K562 treated with DMSO at 1 percent for 24 hours (cell line): ENCODE results near the gene SLC9A7. TPM values are rescaled to one million over a fixed set of nuclear protein-coding genes. Genes with fewer than 3 reads are reported as not detected.

Experiments used
- total RNA-seq: library from RNA; unstranded; fragments of 300-600 nt; gene quantifications from 2 replicates; pipeline ENCODE4 v1.2.3, GENCODE V29; 2022; ENCODE audit warnings: low read depth; ENCODE audit not compliant: insufficient read depth

Gene SLC9A7
- total RNA-seq, result 0.08 TPM in 1 of 2 replicates, not detected in the other

DNA sequence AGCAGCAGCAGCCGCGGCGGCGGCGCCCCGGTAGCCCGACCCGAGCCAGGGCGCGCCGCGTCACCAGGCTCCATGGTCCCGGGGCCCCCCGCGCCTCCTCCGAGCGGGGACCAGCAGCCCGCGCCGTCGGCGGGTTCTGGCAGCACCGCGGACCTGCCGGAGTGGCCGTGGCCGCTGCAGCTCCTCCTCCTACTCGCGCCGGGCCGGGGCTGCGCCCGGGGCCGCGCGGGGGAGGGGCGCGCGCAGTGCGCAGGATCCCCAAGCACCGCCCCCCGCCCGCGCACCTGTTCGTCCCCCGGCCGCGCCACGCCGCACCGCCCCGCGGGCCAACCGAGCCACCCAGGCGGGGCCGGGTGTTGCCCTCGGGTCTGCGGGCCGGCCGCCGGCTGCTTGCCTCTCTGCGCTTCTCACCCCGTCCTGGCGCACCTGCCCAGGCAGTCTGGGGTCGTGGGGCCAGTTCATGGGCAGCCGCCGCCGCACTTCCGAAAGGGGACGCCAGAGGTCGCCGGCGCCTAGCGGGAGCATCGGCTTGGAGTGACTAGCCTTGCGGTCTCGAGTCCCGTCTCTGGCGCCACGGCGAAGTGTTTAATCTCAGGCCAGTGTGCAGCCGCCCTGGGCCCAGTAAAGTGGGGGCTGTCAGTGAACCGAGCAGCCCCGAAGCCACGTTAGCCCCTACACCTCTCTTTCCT, at the start of gene SLC9A7:
Gene SLC9A7 (minus strand): TSS at position 163 of the 689 bp plus-strand sequence. CDS start 89 bp downstream, at position 74.

DNA sequence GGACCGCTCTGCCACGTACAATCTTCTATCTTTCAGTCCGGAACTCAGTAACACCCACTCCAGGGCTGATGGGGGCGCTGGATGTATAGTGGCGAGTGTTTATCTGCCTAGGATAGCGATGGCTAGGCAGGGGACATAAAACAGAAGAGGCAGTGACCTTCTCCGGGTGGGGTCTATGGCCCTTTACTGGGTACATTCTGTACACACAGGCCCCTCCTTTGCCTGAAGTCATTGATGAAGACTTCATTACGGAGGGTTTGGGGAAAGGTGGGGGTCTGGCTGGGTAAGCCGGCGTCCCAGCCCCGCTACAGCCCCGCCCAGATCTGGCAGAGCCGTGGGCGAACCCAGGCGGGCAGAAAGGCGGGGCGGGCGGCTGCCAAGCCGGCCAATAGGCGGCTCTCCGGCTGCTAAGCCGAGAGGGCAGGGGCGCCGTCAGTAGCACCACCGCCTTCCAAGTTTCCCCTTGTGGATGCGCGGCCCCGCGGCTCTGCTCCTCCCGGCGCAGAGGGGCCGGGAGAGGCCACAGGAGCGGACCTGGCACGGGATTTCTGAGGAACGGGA, 185.5 kb downstream of the SLC9A7 start, which contains the start of gene CHST7:
Gene CHST7 (plus strand): TSS at position 435 of the 561 bp plus-strand sequence. CDS start 167 bp downstream, outside the sequence.

Other genes with a start within 250 kb of the SLC9A7 start
- gene ZNF674, start 213.7 kb downstream of the SLC9A7 start, total RNA-seq, result 0.43 and 3.0 TPM in 2 replicates
- 0.12 TPM in 1 of 2 replicates, not detected in the other for gene CHST7, start 185.4 kb downstream of the SLC9A7 start, total RNA-seq
- gene RP2, start 77.9 kb upstream of the SLC9A7 start, total RNA-seq, result 4.1 and 4.4 TPM in 2 replicates
- gene JADE3, start 153.3 kb upstream of the SLC9A7 start, total RNA-seq, result 4.1 and 4.2 TPM in 2 replicates